K562 (cell line): Measurements from ENCODE around the gene TNRC6B. TPM values are rescaled to one million over a fixed set of nuclear protein-coding genes. Genes with fewer than 3 reads are reported as not detected.

Experiments used
- ADNP ChIP-seq: fragments of 200-800 bp; sonication (Bioruptor generic); IDR thresholded peaks from 2 replicates; pipeline ENCODE4 v1.6.1; 2016; ENCODE audit warnings: missing genetic modification characterization, missing compliant biosample characterization
- ARHGAP35 ChIP-seq: fragments of 450-650 bp; IDR thresholded peaks from 2 replicates; pipeline ENCODE4 v1.6.1; 2018; ENCODE audit not compliant: partially characterized antibody
- BDP1 ChIP-seq: IDR thresholded peaks from 3 replicates; pipeline ENCODE4 v1.6.1; 2011; ENCODE audit not compliant: insufficient read length, insufficient read depth
- CHD4 ChIP-seq: fragments of 200-600 bp; sonication (generic); IDR thresholded peaks from 3 replicates; pipeline ENCODE4 v1.6.1; 2012; ENCODE audit warnings: low read depth, mild to moderate bottlenecking, mixed read lengths, low read length, inconsistent platforms; ENCODE audit not compliant: insufficient read depth, insufficient replicate concordance, poor library complexity, severe bottlenecking
- CTBP1 ChIP-seq: fragments of 450-650 bp; IDR thresholded peaks from 2 replicates; pipeline ENCODE4 v1.6.1; 2016; ENCODE audit warnings: borderline replicate concordance
- EHMT2 ChIP-seq: fragments of 450-650 bp; IDR thresholded peaks from 2 replicates; pipeline ENCODE4 v1.6.1; 2018; ENCODE audit warnings: antibody characterized with exemption
- FIP1L1 ChIP-seq: fragments of 200-400 bp; formaldehyde crosslinking; IDR thresholded peaks from 2 replicates; pipeline ENCODE4 v1.6.1; 2018; ENCODE audit warnings: mild to moderate bottlenecking, low read depth, low read length; ENCODE audit not compliant: poor library complexity, severe bottlenecking
- MECOM ChIP-seq: fragments of 250-450 bp; sonication (Bioruptor Pico); IDR thresholded peaks from 2 replicates; pipeline ENCODE4 v1.8.0; 2022; ENCODE audit warnings: inconsistent platforms
- MTA3 ChIP-seq: fragments of 450-650 bp; formaldehyde crosslinking; IDR thresholded peaks from 2 replicates; pipeline ENCODE4 v1.6.1; 2017; ENCODE audit warnings: mild to moderate bottlenecking, borderline replicate concordance
- MTF1 ChIP-seq: fragments of 250-450 bp; sonication (Bioruptor Pico); IDR thresholded peaks from 2 replicates; pipeline ENCODE4 v1.9.0; 2021; ENCODE audit warnings: moderate library complexity, mild to moderate bottlenecking, inconsistent platforms, borderline replicate concordance
- PHF8 ChIP-seq: fragments of 200-600 bp; sonication (generic); IDR thresholded peaks from 2 replicates; pipeline ENCODE4 v1.6.1; 2012; ENCODE audit warnings: mixed run types, mild to moderate bottlenecking, inconsistent platforms, low read length, moderate library complexity, borderline replicate concordance
- RBBP5 ChIP-seq: fragments of 200-600 bp; sonication (generic); IDR thresholded peaks from 2 replicates; pipeline ENCODE4 v1.6.1; 2012; ENCODE audit warnings: borderline replicate concordance, mild to moderate bottlenecking, low read length, control low read depth, inconsistent platforms; ENCODE audit not compliant: insufficient read depth, poor library complexity, severe bottlenecking
- SPI1 ChIP-seq: IDR thresholded peaks from 2 replicates; pipeline ENCODE4 v1.6.1; 2011; ENCODE audit warnings: low read depth, low read length, control low read depth, borderline replicate concordance
- TOE1 ChIP-seq, 2 experiments: fragments of 450-650 bp in 1 of 2; sonication (generic) in 1 of 2; formaldehyde crosslinking in 1 of 2; IDR thresholded peaks; 2 replicates each; pipeline versions ENCODE4 v1.7.1 to v1.8.0; 2016 to 2022; ENCODE audit warnings: borderline replicate concordance in 2 of 2, mild to moderate bottlenecking in 2 of 2, antibody characterized with exemption in 1 of 2, inconsistent platforms in 1 of 2, low read depth in 1 of 2, missing genetic modification reagents in 1 of 2, moderate library complexity in 1 of 2
- YY1 ChIP-seq, 3 experiments: IDR thresholded peaks; 2 replicates each; pipeline ENCODE4 v1.6.1; 2011; ENCODE audit warnings: low read length in 2 of 3, mild to moderate bottlenecking in 2 of 3, moderate library complexity in 2 of 3, borderline replicate concordance in 1 of 3, control low read depth in 1 of 3, low read depth in 1 of 3; ENCODE audit not compliant: insufficient read depth in 3 of 3, insufficient replicate concordance in 2 of 3, control insufficient read depth in 1 of 3, insufficient read length in 1 of 3; ENCODE audit errors: extremely low read depth in 1 of 3
- ZNF239 ChIP-seq: fragments of 250-450 bp; sonication (Bioruptor Pico); IDR thresholded peaks from 2 replicates; pipeline ENCODE4 v1.4.0; 2020; ENCODE audit warnings: mild to moderate bottlenecking
- ZNF282 ChIP-seq: sonication (generic); formaldehyde crosslinking; IDR thresholded peaks from 2 replicates; pipeline ENCODE4 v1.8.1; 2023; ENCODE audit warnings: missing genetic modification reagents
- ZNF589 ChIP-seq: fragments of 200-800 bp; sonication (Bioruptor generic); IDR thresholded peaks from 2 replicates; pipeline ENCODE4 v1.6.1; 2016; ENCODE audit warnings: low read depth, missing genetic modification characterization, missing compliant biosample characterization
- polyA plus RNA-seq, 8 experiments: library from polyadenylated mRNA; depleted of rRNA in 4 of 8; stranded (reverse) in 5 of 8; unstranded in 3 of 8; fragments of >200 nt; fragmentation: Nextera tagmentation in 2 of 8; fragmentation: Illumina TruSeq in 1 of 8; extraction: Ambion mirVana in 2 of 8; extraction: Trizol in 1 of 8; gene quantifications; 2 replicates each; pipeline versions ENCODE4 v1.2.1 to v1.2.3, GENCODE V29; 2011 to 2014; ENCODE audit warnings: inconsistent platforms in 1 of 8, missing spikeins in 1 of 8
- total RNA-seq, 7 experiments: library from RNA; depleted of rRNA in 6 of 7; stranded (reverse); fragments of >200 nt in 6 of 7; fragmentation: Illumina TruSeq in 2 of 7; extraction: Trizol in 2 of 7; gene quantifications; 2 replicates each; pipeline versions ENCODE4 v1.2.1 to v1.2.3, GENCODE V29; 2011 to 2021; ENCODE audit warnings: low replicate concordance in 1 of 7
- TF ChIP-seq, protein P1 (sequence below): sonication (generic); formaldehyde crosslinking; IDR thresholded peaks from 2 replicates; pipeline ENCODE4 v1.8.1; 2022; ENCODE audit warnings: missing genetic modification reagents

TNRC6B gene
- total and polyA plus RNA-seq, 9 of the 15 experiments (the other 6 are each of a cell fraction or from before 2014, with no cell fraction given), result 0.96 to 18.8 (median 10.8) TPM

DNA sequence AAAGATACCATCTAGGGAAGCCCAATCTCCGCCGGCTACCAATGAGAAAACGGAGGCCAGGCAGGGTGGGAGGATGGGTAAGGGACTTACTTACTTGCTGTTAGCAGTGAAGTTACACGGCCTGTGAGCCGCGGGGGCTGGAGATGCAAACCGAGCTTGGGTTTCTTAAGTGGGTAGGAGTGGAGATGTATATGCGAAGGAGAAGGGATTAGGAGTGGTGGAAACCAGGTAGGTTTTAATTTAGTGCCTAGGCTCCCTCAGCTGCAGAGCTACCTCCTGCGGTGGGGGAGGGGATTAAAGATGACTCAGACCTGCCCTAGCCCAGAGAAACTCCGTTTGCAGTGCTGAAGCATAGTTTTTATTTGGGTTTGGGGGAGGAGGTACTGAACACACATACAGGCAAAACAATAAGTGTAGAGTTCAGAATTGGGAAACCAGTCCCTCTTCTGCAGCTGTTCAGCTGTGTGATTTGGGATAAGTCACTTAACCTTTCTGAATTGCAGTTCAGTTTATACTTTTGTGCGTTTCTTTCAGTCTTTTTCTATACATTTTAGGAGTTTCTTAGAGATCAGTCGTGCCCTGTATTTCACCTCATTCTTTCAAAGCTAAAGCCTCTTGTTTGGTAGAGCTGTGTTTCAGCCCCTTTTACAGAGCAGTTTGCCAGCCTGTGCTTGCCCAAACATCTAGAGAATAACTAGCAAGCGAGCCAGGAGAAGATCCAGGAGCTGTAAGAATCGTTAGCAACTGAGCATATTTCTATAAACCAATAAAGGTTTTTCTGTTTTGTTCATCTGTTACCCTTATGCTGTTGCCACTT, 596 bp upstream of the TNRC6B start (continued):
- TF ChIP-seq EHMT2, result no peak
- TF ChIP-seq MECOM, result no peak
- no peak for TF ChIP-seq MTF1 (CRISPR knock-in tag)
- no peak for TF ChIP-seq ZNF282 (CRISPR knock-in tag)
- TF ChIP-seq ADNP (tag), result peak; percentile 89
- no peak for TF ChIP-seq FIP1L1
- TF ChIP-seq ZNF589, result no peak
- no peak for TF ChIP-seq YY1 (IDR thresholded peaks at IDR 0.05; ENCODE audit: borderline replicate concordance in 1 of 3, control insufficient read depth in 1 of 3, extremely low read depth in 1 of 3, insufficient read depth in 3 of 3, insufficient read length in 1 of 3, insufficient replicate concordance in 2 of 3, low read depth in 1 of 3, low read length in 2 of 3)
- TF ChIP-seq ZNF239, result no peak
- TF ChIP-seq, protein P1, sequence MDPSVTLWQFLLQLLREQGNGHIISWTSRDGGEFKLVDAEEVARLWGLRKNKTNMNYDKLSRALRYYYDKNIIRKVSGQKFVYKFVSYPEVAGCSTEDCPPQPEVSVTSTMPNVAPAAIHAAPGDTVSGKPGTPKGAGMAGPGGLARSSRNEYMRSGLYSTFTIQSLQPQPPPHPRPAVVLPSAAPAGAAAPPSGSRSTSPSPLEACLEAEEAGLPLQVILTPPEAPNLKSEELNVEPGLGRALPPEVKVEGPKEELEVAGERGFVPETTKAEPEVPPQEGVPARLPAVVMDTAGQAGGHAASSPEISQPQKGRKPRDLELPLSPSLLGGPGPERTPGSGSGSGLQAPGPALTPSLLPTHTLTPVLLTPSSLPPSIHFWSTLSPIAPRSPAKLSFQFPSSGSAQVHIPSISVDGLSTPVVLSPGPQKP (CRISPR knock-in tag), result no peak
- TF ChIP-seq CTBP1, result peak; percentile 72; the same call in 1 of the 2 replicates
- no peak for TF ChIP-seq RBBP5
- TF ChIP-seq CHD4, result peak; percentile 43
- no peak for TF ChIP-seq SPI1
- no peak for TF ChIP-seq ARHGAP35
- TF ChIP-seq MTA3, result peak; percentile 54; the same call in 1 of the 2 replicates
- no peak for TF ChIP-seq TOE1 (IDR thresholded peaks at IDR 0.05; ENCODE audit: borderline replicate concordance)
- 0 out of 2 replicates have a peak, but pooled peaks have one; percentile 26 for TF ChIP-seq TOE1 (CRISPR knock-in tag; IDR thresholded peaks at IDR 0.05; ENCODE audit: borderline replicate concordance, low read depth)
- peak; percentile 25; the same call in 1 of the 2 replicates for TF ChIP-seq PHF8
- TF ChIP-seq BDP1, result no peak
